ENCODE data around the gene NEK6. TPM values are rescaled to one million over a fixed set of nuclear protein-coding genes. Genes with fewer than 3 reads are reported as not detected.
A peak's percentile ranks its signal among the peaks of the same experiment; 100 is the strongest.

Gene NEK6
- 10 to 100 TPM; 32.8 to 71.3 (median 55.0) TPM for total RNA-seq
- polyA plus RNA-seq, result 10 to 100 TPM; 11.2 to 19.7 (median 11.6) TPM
- long read RNA-seq, donor 1, transcript NEK6-201 (10 exons, 3,447 nt), result major isoform, 12 of 170 reads
- long read RNA-seq, donor 1, partial matches to known transcripts, result 83 of 170 reads
- long read RNA-seq, donor 1, other reads (novel, unspliced or antisense), result 71 of 170 reads
- long read RNA-seq, donor 2, transcript NEK6-201 (10 exons, 3,447 nt), result major isoform, 12 of 161 reads
- long read RNA-seq, donor 2, partial matches to known transcripts, result 69 of 161 reads
- long read RNA-seq, donor 2, other reads (novel, unspliced or antisense), result 78 of 161 reads

GRCh38 chr9:124257844-124258606 lies at the start of gene NEK6:
Gene NEK6, plus strand, starts transcription at chr9:124257949. Its CDS starts 44,016 bp downstream, at chr9:124301965.
- no peak for TF ChIP-seq POLR2A (IDR thresholded peaks at IDR 0.05)
- peak in 2 of 3 donors; percentile 57 to 69 for TF ChIP-seq POLR2AphosphoS5 (IDR thresholded peaks at IDR 0.05)
- TF ChIP-seq CTCF (IDR thresholded peaks at IDR 0.05 in 8 of 11, conservative IDR thresholded peaks at IDR 0.05 in 3 of 11), result no peak
- WGBS, 5 donors, result 1 to 2% (median 1%) methylated on average over 7 to 116 of the region's 116 CpGs
- H3K9me3 ChIP-seq, result no peaks in the 10 kb centered on the region
- intact Hi-C loops (cut with DNase I; ENCODE audit: low total_unique reads), result no loop called here
- H3K36me3 ChIP-seq, result peaks cover 0 to 2% (median 0%) of the 10 kb centered on the region in 6 donors
- H3K4me3 ChIP-seq, result peak within 1 kb of the TSS; percentile 63 to 87 (median 68)
- H3K27ac ChIP-seq, result peak within 1 kb of the TSS; percentile 43 to 90 (median 86)
- H3K27me3 ChIP-seq (replicated peaks in 1 of 7), result peaks cover 0 to 12% (median 0%) of the 10 kb centered on the region in 7 donors
- H3K4me1 ChIP-seq, result peaks cover 34 to 73% (median 59%) of the 10 kb centered on the region in 6 donors
- peak; percentile 92 for DNase-seq

GRCh38 chr9:124208571-124208970 lies 49.2 kb upstream of the NEK6 start:
- TF ChIP-seq CTCF (IDR thresholded peaks at IDR 0.05 in 8 of 11, conservative IDR thresholded peaks at IDR 0.05 in 3 of 11) (no peak), POLR2AphosphoS5 (IDR thresholded peaks at IDR 0.05) (no peak), POLR2A (IDR thresholded peaks at IDR 0.05) (no peak)
- WGBS, 5 donors, result 37 to 61% (median 46%) methylated on average over 3 of the region's 3 CpGs
- H3K9me3 ChIP-seq, result no peaks in the 10 kb centered on the region
- no peaks in the 10 kb centered on the region for H3K36me3 ChIP-seq
- H3K4me1 ChIP-seq, result peaks cover 0 to 93% (median 34%) of the 10 kb centered on the region in 6 donors
- H3K27me3 ChIP-seq (replicated peaks in 1 of 7), result no peaks in the 10 kb centered on the region
- no peak overlapping the region for H3K4me3 ChIP-seq
- no peak for DNase-seq
- H3K27ac ChIP-seq, result peak overlapping the region in 2 of 8 donors; percentile 0 to 41
- intact Hi-C loops (cut with DNase I; ENCODE audit: low total_unique reads), result no loop called here

- H3K27me3 ChIP-seq (replicated peaks in 1 of 7), result no peaks in the 10 kb centered on the region
- H3K27ac ChIP-seq, result peak overlapping the region in 2 of 8 donors; percentile 0 to 41
- peaks cover 6 to 94% (median 37%) of the 10 kb centered on the region in 6 donors for H3K4me1 ChIP-seq
- H3K4me3 ChIP-seq, result no peak overlapping the region
- no peaks in the 10 kb centered on the region for H3K9me3 ChIP-seq
- DNase-seq, result no peak
- H3K36me3 ChIP-seq, result no peaks in the 10 kb centered on the region
- TF ChIP-seq POLR2A (IDR thresholded peaks at IDR 0.05) (no peak), CTCF (IDR thresholded peaks at IDR 0.05 in 8 of 11, conservative IDR thresholded peaks at IDR 0.05 in 3 of 11) (no peak), POLR2AphosphoS5 (IDR thresholded peaks at IDR 0.05) (no peak)
- WGBS, 5 donors, result 81 to 87% (median 83%) methylated on average over 7 of the region's 7 CpGs
- intact Hi-C loops (cut with DNase I; ENCODE audit: low total_unique reads), result no loop called here
Observed at GRCh38 chr9:124209279-124209678, 48.5 kb upstream of the NEK6 start.

- no peak for TF ChIP-seq POLR2AphosphoS5 (IDR thresholded peaks at IDR 0.05)
- no peak for TF ChIP-seq POLR2A (IDR thresholded peaks at IDR 0.05)
- TF ChIP-seq CTCF (IDR thresholded peaks at IDR 0.05 in 8 of 11, conservative IDR thresholded peaks at IDR 0.05 in 3 of 11), result no peak
- H3K27ac ChIP-seq, result no peak overlapping the region
- H3K36me3 ChIP-seq, result no peaks in the 10 kb centered on the region
- no peaks in the 10 kb centered on the region for H3K9me3 ChIP-seq
- H3K4me3 ChIP-seq, result no peak overlapping the region
- H3K27me3 ChIP-seq (replicated peaks in 1 of 7), result no peaks in the 10 kb centered on the region
- DNase-seq, result no peak
- WGBS, 5 donors, result 91 to 100% (median 99%) methylated on average over 2 of the region's 2 CpGs
- peaks cover 11 to 95% (median 42%) of the 10 kb centered on the region in 6 donors for H3K4me1 ChIP-seq
- intact Hi-C loops (cut with DNase I; ENCODE audit: low total_unique reads), result no loop called here
Observed at GRCh38 chr9:124209774-124210173, 48.0 kb upstream of the NEK6 start.

Data from spleen (tissue), 13 donors.